ES-I3 (cell line): ENCODE results near the gene CASP7.
"Not testable (repeated sequence)": the region's sequence is repeated elsewhere in the genome, so short reads cannot be mapped to it uniquely, and the experiment has no call there.

ENCODE experiments used
- H3K36me3 ChIP-seq: 2 replicates; pipeline ENCODE4 v1.6.1; 2013; ENCODE audit warnings: mild to moderate bottlenecking, low read length, control low read depth, moderate library complexity; ENCODE audit not compliant: insufficient read depth
- H3K4me1 ChIP-seq: 2 replicates; pipeline ENCODE4 v1.6.1; 2013; ENCODE audit warnings: mild to moderate bottlenecking, control low read depth, low read length; ENCODE audit not compliant: insufficient read depth
- H3K9ac ChIP-seq: 2 replicates; pipeline ENCODE4 v1.6.1; 2013; ENCODE audit warnings: low read depth, mild to moderate bottlenecking, low read length, moderate library complexity
- H3K9me3 ChIP-seq: 2 replicates; pipeline ENCODE4 v1.6.1; 2013; ENCODE audit warnings: mild to moderate bottlenecking, low read length, moderate library complexity; ENCODE audit not compliant: control insufficient read depth, insufficient read depth

CASP7 gene

GRCh38 chr10:113771131-113771530 is 91.4 kb downstream of the CASP7 start:
- not testable (repeated sequence) for H3K36me3 ChIP-seq, H3K9ac ChIP-seq, H3K9me3 ChIP-seq, H3K4me1 ChIP-seq

GRCh38 chr10:113775686-113776294 is 96.1 kb downstream of the CASP7 start:
- Histone ChIP-seq H3K9me3 (no peaks in the 10 kb centered on the region), H3K9ac (no peak overlapping the region), H3K4me1 (no peaks in the 10 kb centered on the region), H3K36me3 (no peaks in the 10 kb centered on the region)

- Histone ChIP-seq H3K36me3 (no peaks in the 10 kb centered on the region), H3K9me3 (no peaks in the 10 kb centered on the region), H3K4me1 (no peaks in the 10 kb centered on the region), H3K9ac (no peak overlapping the region)
Observed at GRCh38 chr10:113776553-113776952, 96.8 kb downstream of the CASP7 start.
